Activated naive CD4-positive, alpha-beta T cell (primary cell): Measurements from ENCODE around the gene FOXA3.

Experiments used
- DNase-seq, 4 experiments: peaks; one replicate each; lab custom pipeline; 2025; lab: John Stamatoyannopoulos, UW

FOXA3 gene

GRCh38 chr19:45863840-45864628 is at the start of gene FOXA3:
Gene FOXA3, plus strand, starts transcription at chr19:45864326. Its CDS starts 131 bp downstream, at chr19:45864457.
- peak in 2 of 4 experiments; percentile 14 to 46 for DNase-seq

GRCh38 chr19:45814851-45815480 is 49.2 kb upstream of the FOXA3 start, which contains the start of gene RSPH6A:
Gene RSPH6A, minus strand, starts transcription at chr19:45815308. Its CDS starts 132 bp downstream, at chr19:45815176.
- no peak for DNase-seq

DNA sequence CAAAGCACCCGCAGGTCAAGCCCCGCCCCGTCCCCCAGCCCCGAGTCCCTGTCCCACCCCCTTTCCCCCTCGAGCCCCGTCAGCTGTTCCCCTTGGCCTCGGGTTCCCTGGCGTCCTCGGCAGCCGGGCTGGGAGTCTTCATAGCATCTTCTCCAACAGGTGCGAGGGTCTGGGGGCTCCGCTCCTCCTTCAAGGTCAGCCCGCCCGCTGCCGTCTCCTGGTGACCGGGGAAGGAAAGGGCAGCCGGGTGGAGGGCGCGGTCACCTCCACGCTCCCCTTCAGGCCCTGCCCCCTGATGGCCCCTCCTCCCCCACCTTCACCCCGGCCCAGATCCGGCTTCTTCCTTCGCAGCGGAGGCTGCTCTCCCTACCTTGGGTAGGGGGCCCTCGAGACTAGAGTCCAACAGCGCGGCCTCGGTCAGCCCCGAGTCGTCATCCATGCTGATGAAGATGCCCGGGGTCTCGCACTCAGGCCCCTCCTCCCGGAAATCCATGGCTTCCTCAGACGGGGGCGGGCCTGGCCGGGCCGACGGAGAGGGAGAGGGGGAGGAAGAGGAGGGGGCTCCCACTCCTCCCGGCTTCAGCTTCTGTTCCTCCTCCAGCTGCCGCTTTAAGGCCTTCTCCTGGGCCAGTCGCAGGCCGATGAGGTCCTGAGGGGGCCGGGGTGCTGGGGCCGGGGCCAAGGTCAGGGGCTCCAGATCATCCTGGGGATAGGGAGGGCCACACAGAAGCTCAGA is 48.5 kb upstream of the FOXA3 start:
- no peak for DNase-seq

DNA sequence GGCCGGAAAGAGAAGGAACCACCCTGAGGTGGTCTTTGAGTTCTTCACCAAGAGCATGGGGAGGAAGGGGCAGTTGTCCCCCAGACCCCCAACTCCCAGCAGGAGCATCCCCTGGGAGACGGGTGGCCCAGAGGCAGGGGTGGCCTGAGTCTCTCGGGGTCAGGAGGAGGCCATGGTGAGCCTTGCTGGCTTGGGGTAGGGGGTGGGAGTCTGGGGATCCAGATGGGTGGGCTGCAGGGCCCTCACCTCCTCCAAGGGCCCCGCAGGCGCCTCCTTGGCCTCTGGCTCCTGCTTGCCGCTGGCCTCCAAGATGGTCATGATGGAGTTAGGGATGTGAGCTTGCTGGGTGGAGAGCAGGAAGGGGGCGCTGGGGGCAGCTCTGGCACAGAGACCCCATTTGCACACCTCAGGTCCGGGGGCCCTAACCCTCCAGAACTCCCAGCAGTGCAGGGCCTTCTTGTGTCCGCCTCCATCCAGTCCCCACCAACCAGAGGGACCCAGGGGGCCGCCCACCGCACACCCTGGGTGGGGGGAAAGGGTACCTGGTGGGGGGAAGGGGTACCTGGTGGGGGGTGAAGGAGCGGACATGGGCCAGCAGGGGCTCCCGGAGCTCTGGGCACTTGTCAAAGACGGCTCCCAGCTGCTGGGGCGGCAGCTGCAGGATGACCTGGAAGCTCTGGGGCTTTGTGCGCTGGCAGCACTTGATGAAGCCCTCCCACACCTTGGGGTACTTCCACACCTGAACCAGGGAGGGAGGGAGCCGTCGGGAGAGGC is 47.7 kb upstream of the FOXA3 start:
- DNase-seq: no peak

- peak; percentile 88 to 98 (median 94) for DNase-seq
Measured at GRCh38 chr19:45817010-45817724, 47.0 kb upstream of the FOXA3 start.

- DNase-seq: no peak
Measured at GRCh38 chr19:45817725-45818301, 46.3 kb upstream of the FOXA3 start.

DNA sequence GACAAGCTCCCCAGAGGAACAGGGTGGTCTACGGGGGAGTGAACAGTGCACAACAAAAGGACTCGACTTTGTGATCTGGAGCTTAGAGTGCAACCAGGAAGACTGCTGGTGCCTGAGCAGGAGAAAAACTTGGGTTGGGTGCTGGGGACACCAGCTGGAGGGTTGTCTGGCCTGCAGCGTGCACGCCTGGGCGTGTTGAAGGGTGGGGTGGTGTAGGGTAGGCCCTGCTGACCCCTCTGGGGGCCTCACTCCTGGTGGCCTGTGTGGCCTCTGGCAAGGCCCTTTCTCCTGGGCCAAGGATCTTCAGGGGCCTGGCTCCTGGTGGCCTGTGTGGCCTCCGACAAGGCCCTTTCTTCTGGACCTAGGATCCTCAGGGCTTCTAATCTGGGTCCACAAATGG is 44.4 kb upstream of the FOXA3 start:
- no peak for DNase-seq

- DNase-seq: no peak
Measured at GRCh38 chr19:45820413-45821102, 43.6 kb upstream of the FOXA3 start.

DNA sequence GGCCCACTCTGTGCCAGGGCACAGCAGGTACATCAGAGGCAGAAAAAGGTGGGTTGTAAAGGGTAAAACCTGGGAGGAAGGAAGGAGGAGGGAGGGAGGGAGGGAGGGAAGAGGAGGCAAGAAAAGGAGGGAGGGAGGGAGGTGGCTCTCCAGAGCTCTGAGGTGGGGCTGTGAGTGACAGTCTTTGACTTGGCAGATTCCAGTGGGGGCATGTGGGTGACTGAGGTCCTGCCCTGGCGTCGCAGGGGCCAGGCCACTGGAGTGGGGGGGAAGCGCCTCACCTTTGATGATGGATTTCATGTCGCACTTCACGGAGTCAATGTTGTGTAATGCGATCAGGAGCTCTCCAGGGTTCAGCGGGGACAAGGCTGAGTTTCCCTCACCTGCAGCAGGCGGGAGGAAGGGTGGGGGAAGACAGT is 43.0 kb upstream of the FOXA3 start:
- no peak for DNase-seq

DNA sequence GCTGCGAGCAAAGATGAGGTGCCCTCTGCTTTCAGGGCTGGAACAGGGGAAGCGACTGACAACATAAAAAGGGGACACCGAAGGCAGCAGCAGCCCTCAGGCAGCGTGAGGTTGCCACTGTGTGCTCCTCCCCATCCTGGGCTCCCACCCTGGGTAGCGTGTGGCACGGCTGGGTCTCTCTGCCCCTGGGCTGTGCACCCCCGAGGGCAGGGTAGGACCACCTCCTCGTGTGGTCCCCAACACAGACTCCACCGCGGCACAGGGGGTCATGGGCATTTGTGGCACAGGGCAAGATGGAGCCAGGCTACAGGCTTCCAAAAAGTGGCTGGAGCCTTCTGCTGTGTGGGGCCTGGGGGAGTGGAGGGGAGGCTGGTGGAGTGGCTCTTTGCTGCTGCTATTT is 42.6 kb upstream of the FOXA3 start:
- DNase-seq: no peak

DNA sequence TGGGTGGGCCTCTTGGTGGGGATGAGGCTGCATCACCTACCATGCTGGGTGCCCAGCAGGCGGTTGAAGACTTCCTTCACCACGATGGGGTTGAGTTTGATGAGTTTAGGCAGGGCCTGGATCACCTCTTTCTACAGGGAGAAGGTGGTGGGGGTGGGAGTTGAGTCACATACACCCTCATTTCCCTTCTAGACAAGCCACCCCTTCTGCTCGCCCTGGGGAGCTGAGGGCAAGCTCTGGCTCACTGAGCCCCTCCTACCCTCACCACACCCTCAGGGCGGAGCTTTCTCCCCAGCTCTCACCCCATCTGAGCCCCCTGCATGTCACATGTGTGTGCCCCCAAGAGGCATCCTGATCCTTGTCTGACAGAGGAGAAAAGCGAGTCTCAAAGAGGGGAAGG is 41.4 kb upstream of the FOXA3 start:
- DNase-seq: no peak

DNA sequence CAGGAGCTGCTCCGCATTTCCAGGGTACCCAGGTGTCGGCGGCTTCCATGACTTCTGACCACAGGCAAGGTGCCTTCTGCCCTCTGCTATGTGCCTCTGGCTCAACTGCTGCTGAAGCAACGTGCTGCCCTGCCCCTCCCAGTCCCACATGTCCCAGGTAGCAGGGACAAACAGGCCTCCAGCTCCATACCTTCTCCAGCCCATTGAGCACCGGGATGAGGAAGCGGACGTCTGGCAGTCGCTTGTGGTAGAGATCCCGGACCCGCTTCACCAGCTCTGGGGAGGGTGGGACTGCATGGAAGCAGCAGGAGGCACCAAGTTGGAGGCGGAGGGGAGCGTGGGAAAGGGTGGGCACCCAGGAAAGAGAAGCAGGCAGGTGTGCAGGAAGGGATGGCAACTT is 40.9 kb upstream of the FOXA3 start:
- DNase-seq: no peak

DNA sequence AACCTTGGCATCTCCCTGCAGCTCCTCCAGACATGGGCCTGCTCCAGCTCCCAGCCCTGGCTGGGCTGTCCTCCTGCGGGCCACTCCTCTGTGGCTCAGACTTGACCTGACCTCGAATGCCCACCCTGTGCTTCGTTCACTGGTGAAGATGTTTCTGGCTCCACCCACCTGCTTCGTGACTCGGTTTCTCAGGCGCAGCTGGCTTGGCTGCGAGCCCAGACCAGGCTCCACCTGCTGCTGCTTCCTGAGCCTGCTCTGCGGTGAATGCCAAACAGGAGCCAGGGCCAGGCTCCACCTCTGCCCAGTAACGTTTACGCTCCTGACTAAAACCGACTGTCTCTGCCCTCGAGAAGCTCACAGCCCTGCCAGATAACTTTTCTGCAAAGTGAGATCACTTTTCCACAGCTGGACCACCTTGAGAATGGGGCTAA is 40.1 kb upstream of the FOXA3 start:
- no peak for DNase-seq

DNA sequence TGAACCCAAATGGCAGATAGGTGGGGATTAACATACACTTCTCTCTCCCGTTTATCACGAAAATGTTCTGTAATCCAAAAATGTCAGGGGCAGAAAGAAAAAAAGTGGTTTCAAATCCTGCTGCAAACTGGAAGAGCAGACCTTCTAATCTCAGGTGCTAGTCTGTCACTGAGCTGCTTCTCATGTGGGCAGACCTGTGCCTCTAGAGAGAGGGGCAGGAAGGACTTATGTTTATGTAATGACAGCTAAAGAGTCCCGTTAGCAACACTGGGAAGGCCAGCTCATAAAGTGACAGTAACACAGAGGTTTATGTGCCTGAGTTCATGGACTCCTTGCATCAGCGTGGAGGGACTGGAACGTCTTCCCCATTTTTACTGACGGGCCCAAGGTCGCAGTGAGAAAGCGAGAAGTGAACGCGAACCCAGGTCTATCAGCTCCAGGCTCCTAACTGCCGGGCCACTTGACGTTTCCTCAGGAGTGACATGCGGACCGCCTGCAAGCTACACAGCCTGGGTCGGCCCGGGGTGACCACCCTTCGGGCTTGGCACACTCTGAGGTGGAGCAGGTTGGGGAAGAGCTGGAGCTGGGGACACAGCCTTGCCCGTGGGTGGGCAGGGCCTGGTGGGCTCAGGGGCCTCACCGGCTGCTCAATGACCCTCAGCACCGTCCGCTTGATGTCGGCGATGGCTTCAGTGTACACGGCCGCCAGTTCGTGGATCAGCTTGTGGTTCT is 39.4 kb upstream of the FOXA3 start:
- DNase-seq: no peak

DNA sequence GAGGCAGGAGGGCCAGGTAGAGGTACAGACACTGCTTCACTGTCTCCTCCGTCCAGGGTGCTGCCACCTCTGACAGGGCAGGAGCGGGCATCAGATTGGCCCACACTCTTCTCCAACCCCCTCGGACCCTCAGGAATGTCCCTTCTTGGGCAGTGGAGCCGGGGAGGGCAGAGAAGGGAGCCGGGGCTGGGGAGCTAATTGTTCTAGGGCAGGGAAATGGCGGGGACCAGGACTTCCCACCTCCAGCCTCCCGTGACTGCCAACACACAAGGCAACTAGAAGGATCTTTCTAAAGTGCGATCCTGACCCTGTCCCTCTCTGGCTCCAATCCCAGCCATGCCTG is 38.9 kb upstream of the FOXA3 start:
- no peak for DNase-seq

GRCh38 chr19:45825917-45826893 is 37.9 kb upstream of the FOXA3 start:
- no peak for DNase-seq

GRCh38 chr19:45826934-45827333 is 37.2 kb upstream of the FOXA3 start:
- DNase-seq: no peak

DNA sequence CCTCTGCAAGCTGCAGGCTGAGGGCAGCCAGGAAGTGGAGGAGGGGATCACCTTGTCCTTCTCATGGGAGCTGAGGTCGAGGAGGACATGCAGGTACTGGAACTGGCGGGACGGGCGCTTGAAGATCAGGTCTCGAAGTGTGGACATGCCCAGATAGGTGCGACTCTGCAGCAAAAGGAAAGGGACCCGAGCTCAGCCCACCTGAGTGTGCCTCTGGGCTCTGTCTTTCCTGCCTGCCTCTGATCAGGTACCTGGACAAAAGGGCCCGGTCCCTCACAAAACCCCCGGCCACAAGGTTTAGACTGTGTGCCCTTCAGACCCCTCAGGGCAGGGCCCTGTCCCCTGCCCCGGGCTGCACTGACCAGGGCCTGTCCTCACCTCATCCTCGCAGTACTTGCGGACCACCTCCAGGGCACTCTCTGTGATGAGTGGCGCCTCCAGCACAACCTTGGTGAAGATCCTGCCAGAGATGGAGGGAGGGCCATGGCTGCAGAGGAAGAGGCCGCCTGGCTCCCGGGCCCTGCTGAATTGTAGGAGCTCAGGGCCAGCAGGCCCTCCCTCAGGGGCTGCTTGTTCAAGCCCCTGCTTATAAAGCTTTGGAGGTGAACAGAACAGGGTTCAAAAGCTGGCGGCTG is 36.5 kb upstream of the FOXA3 start:
- no peak for DNase-seq
